ENCODE results near the gene SPPL3. TPM values are rescaled to one million over a fixed set of nuclear protein-coding genes. Genes with fewer than 3 reads are reported as not detected.
"Not testable (repeated sequence)": the region's sequence is repeated elsewhere in the genome, so short reads cannot be mapped to it uniquely, and the experiment has no call there.

SPPL3 gene
- 12.9 and 25.8 TPM in 2 replicates for total RNA-seq (ENCODE audit: low replicate concordance)

- peak; percentile 97 for DNase-seq (ENCODE audit: low spot score)
- H3K79me2 ChIP-seq (ENCODE audit: low read depth), result peaks cover 46% of the 10 kb centered on the region
- Mint-ChIP-seq H3K27ac (peak within 1 kb of the TSS; percentile 94), H3K4me3 (peak within 1 kb of the TSS; percentile 99), H3K27me3 (ENCODE audit: insufficient read depth, low read depth) (peaks cover 2% of the 10 kb centered on the region), H3K9me3 (no peaks in the 10 kb centered on the region), H3K36me3 (peaks cover 6% of the 10 kb centered on the region), H3K4me1 (peaks cover 18% of the 10 kb centered on the region)
- H3K27me3 ChIP-seq, result no peaks in the 10 kb centered on the region
- peak within 1 kb of the TSS; percentile 84 for H3K27ac ChIP-seq
- H3K4me3 ChIP-seq, result peak within 1 kb of the TSS; percentile 100
- TF ChIP-seq CTCF (IDR thresholded peaks at IDR 0.05) (no peak), EZH2 (IDR thresholded peaks at IDR 0.05) (no peak), EZH2phosphoT487 (IDR thresholded peaks at IDR 0.05) (no peak)
- peaks cover 10% of the 10 kb centered on the region for H3K4me1 ChIP-seq
- H4K20me1 ChIP-seq (ENCODE audit: low read depth), result peaks cover 40% of the 10 kb centered on the region
- peak within 1 kb of the TSS; percentile 90 for H2AFZ ChIP-seq (replicated peaks)
- peak within 1 kb of the TSS; percentile 94 for H3K9ac ChIP-seq
- H3F3A ChIP-seq (ENCODE audit: low read depth), result no peaks in the 10 kb centered on the region
- no peaks in the 10 kb centered on the region for H3K36me3 ChIP-seq
- H3K9me3 ChIP-seq (ENCODE audit: low read depth), result no peaks in the 10 kb centered on the region
- H3K4me2 ChIP-seq, result peak within 1 kb of the TSS; percentile 87
These were observed at the start of gene SPPL3 for GRCh38 chr12:120904197-120904773. SPPL3 (minus strand) TSS chr12:120904358; CDS start chr12:120903867, 491 bp downstream.

GRCh38 chr12:120950807-120951206, 46.6 kb upstream of the SPPL3 start:
- H3K4me2 ChIP-seq, result no peak overlapping the region
- no peak overlapping the region for H2AFZ ChIP-seq (replicated peaks)
- no peaks in the 10 kb centered on the region for H3F3A ChIP-seq (ENCODE audit: low read depth)
- no peak overlapping the region for H3K27ac ChIP-seq
- H3K9me3 ChIP-seq (ENCODE audit: low read depth), result no peaks in the 10 kb centered on the region
- Mint-ChIP-seq H3K9me3 (peaks cover 6% of the 10 kb centered on the region), H3K4me3 (no peak overlapping the region), H3K4me1 (peaks cover 3% of the 10 kb centered on the region), H3K27ac (no peak overlapping the region), H3K27me3 (ENCODE audit: insufficient read depth, low read depth) (peaks cover 2% of the 10 kb centered on the region), H3K36me3 (no peaks in the 10 kb centered on the region)
- no peaks in the 10 kb centered on the region for H3K79me2 ChIP-seq (ENCODE audit: low read depth)
- no peaks in the 10 kb centered on the region for H3K27me3 ChIP-seq
- H4K20me1 ChIP-seq (ENCODE audit: low read depth), result no peaks in the 10 kb centered on the region
- DNase-seq (ENCODE audit: low spot score), result no peak
- no peak for TF ChIP-seq EZH2 (IDR thresholded peaks at IDR 0.05)
- no peak for TF ChIP-seq CTCF (IDR thresholded peaks at IDR 0.05)
- no peak for TF ChIP-seq EZH2phosphoT487 (IDR thresholded peaks at IDR 0.05)
- no peaks in the 10 kb centered on the region for H3K36me3 ChIP-seq
- no peaks in the 10 kb centered on the region for H3K4me1 ChIP-seq
- no peak overlapping the region for H3K9ac ChIP-seq
- H3K4me3 ChIP-seq, result no peak overlapping the region

GRCh38 chr12:120950260-120950799, 46.2 kb upstream of the SPPL3 start:
- H3F3A ChIP-seq (ENCODE audit: low read depth); H3K4me2 ChIP-seq; H4K20me1 ChIP-seq (ENCODE audit: low read depth); H3K4me3 Mint-ChIP-seq; H2AFZ ChIP-seq (replicated peaks); H3K27me3 ChIP-seq; H3K27ac ChIP-seq; H3K79me2 ChIP-seq (ENCODE audit: low read depth); H3K4me3 ChIP-seq; H3K9me3 ChIP-seq (ENCODE audit: low read depth); H3K27ac Mint-ChIP-seq; H3K27me3 Mint-ChIP-seq (ENCODE audit: insufficient read depth, low read depth); DNase-seq (ENCODE audit: low spot score); H3K4me1 Mint-ChIP-seq; H3K4me1 ChIP-seq; H3K9ac ChIP-seq; H3K36me3 ChIP-seq; H3K9me3 Mint-ChIP-seq; H3K36me3 Mint-ChIP-seq: not testable (repeated sequence)

GRCh38 chr12:120945516-120945915, 41.4 kb upstream of the SPPL3 start:
- H3K27ac Mint-ChIP-seq; DNase-seq (ENCODE audit: low spot score); H3K36me3 Mint-ChIP-seq: not testable (repeated sequence)

More at GRCh38 chr12:120945516-120945915, 41.4 kb upstream of the SPPL3 start:
- H3K27me3 Mint-ChIP-seq (ENCODE audit: insufficient read depth, low read depth), result peaks cover 19% of the 10 kb centered on the region
- H3K4me3 Mint-ChIP-seq; H3K4me2 ChIP-seq; H3K4me3 ChIP-seq; H3K9me3 ChIP-seq (ENCODE audit: low read depth); H3F3A ChIP-seq (ENCODE audit: low read depth); H3K9ac ChIP-seq; H3K27ac ChIP-seq; H4K20me1 ChIP-seq (ENCODE audit: low read depth); H3K4me1 Mint-ChIP-seq; H3K27me3 ChIP-seq; H3K79me2 ChIP-seq (ENCODE audit: low read depth); H3K9me3 Mint-ChIP-seq; H3K4me1 ChIP-seq; H3K36me3 ChIP-seq: not testable (repeated sequence)
- H2AFZ ChIP-seq (replicated peaks), result peak overlapping the region; percentile 60
